Parathyroid adenoma (tissue), 2 donors: ENCODE measurements around the gene ABCA6.

Experiments used
- H2AFZ ChIP-seq: fragments of 300-600 bp; sonication (generic); one replicate; pipeline ENCODE4 v1.7.0; 2017; ENCODE audit warnings: antibody characterized with exemption, mild to moderate bottlenecking
- H3K27ac ChIP-seq: fragments of 300-600 bp; sonication (generic); one replicate; pipeline ENCODE4 v1.7.0; 2017
- H3K27me3 ChIP-seq: fragments of 300-600 bp; sonication (generic); one replicate; pipeline ENCODE4 v1.7.0; 2017; ENCODE audit warnings: low read length; ENCODE audit not compliant: control insufficient read depth, insufficient read depth
- H3K36me3 ChIP-seq: fragments of 300-600 bp; sonication (generic); one replicate; pipeline ENCODE4 v1.7.0; 2017; ENCODE audit warnings: low read length; ENCODE audit not compliant: control insufficient read depth, insufficient read depth
- H3K4me1 ChIP-seq: fragments of 300-600 bp; sonication (generic); one replicate; pipeline ENCODE4 v1.7.0; 2017; ENCODE audit warnings: control low read depth
- H3K4me2 ChIP-seq: fragments of 300-600 bp; sonication (generic); one replicate; pipeline ENCODE4 v1.7.0; 2017; ENCODE audit warnings: low read length
- H3K4me3 ChIP-seq: fragments of 300-600 bp; sonication (generic); one replicate; pipeline ENCODE4 v1.7.0; 2017; ENCODE audit warnings: low read depth, low read length
- H3K79me2 ChIP-seq: fragments of 300-600 bp; sonication (generic); one replicate; pipeline ENCODE4 v1.7.0; 2017; ENCODE audit warnings: control low read depth
- H3K9ac ChIP-seq: fragments of 300-600 bp; sonication (generic); one replicate; pipeline ENCODE4 v1.7.0; 2017; ENCODE audit warnings: mild to moderate bottlenecking
- H3K9me3 ChIP-seq: fragments of 300-600 bp; sonication (generic); one replicate; pipeline ENCODE4 v1.7.0; 2017; ENCODE audit warnings: low read length; ENCODE audit not compliant: control insufficient read depth
- CTCF ChIP-seq: fragments of 300-600 bp; sonication (generic); IDR thresholded peaks from one replicate; pipeline ENCODE4 v1.7.0; 2017; ENCODE audit warnings: antibody characterized with exemption, mild to moderate bottlenecking
- donor health status: primary hyperparathyroidism.

ABCA6 gene

GRCh38 chr17:69044371-69044770, 97.3 kb downstream of the ABCA6 start:
- Histone ChIP-seq H3K9ac (no peak overlapping the region), H3K36me3 (no peaks in the 10 kb centered on the region), H3K4me2 (no peak overlapping the region), H3K27ac (no peak overlapping the region), H3K79me2 (no peaks in the 10 kb centered on the region), H3K4me3 (no peak overlapping the region), H3K4me1 (no peaks in the 10 kb centered on the region), H3K9me3 (no peaks in the 10 kb centered on the region), H2AFZ (no peak overlapping the region), H3K27me3 (no peaks in the 10 kb centered on the region)
- no peak for TF ChIP-seq CTCF

- Histone ChIP-seq H3K9ac (no peak overlapping the region), H3K4me3 (no peak overlapping the region), H3K9me3 (no peaks in the 10 kb centered on the region), H3K27ac (no peak overlapping the region), H3K36me3 (no peaks in the 10 kb centered on the region), H2AFZ (no peak overlapping the region), H3K79me2 (no peaks in the 10 kb centered on the region), H3K27me3 (no peaks in the 10 kb centered on the region), H3K4me2 (no peak overlapping the region), H3K4me1 (no peaks in the 10 kb centered on the region)
- no peak for TF ChIP-seq CTCF
These were observed 98.5 kb downstream of the ABCA6 start for GRCh38 chr17:69043098-69043734.

DNA sequence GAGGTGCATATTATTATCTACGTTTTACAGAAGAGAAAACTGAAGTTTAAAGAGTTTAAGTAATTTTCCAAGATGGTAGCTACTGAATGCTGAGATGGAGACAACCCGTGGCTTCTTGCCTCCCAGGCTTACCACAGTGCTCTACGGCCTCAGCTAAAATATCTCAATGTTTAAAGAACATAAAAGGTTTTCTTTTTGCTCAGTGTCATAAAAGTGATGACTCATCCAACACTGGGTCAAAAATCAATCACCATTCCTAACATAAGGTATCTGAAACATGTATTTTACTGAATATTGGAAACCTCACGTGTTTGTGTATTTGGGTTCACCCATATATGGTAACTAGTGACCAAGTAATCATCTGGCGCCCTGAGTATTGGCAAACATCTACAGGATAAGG, 99.4 kb downstream of the ABCA6 start:
- no peak overlapping the region for H3K9ac ChIP-seq
- H3K4me3 ChIP-seq, result no peak overlapping the region
- H3K79me2 ChIP-seq, result no peaks in the 10 kb centered on the region
- no peak for TF ChIP-seq CTCF
- H3K4me2 ChIP-seq, result no peak overlapping the region
- no peaks in the 10 kb centered on the region for H3K27me3 ChIP-seq
- no peak overlapping the region for H2AFZ ChIP-seq
- H3K27ac ChIP-seq, result no peak overlapping the region
- H3K9me3 ChIP-seq, result no peaks in the 10 kb centered on the region
- no peaks in the 10 kb centered on the region for H3K36me3 ChIP-seq
- H3K4me1 ChIP-seq, result no peaks in the 10 kb centered on the region

DNA sequence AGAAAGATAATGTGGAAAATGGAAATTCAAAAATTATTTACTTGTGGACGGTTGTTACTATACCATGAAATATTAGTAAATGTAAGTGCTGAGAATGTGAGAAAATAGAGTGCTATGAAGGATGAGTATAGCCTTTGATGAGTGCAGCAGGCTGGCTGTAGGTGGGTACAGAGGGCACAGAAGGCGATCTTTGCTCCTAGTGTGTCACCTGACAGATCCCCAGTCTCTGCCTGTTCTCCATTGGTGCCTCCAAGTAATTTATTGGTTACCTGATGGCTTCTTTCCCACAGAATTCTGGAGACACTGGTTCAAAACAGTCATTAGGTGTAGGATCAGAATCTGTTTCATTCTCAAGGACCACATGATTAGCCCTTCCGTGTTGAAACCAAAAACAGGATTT, 109.9 kb downstream of the ABCA6 start:
- Histone ChIP-seq H2AFZ (no peak overlapping the region), H3K9me3 (no peaks in the 10 kb centered on the region), H3K4me3 (no peak overlapping the region), H3K4me2 (no peak overlapping the region), H3K9ac (no peak overlapping the region), H3K27ac (no peak overlapping the region), H3K36me3 (no peaks in the 10 kb centered on the region), H3K79me2 (no peaks in the 10 kb centered on the region), H3K4me1 (no peaks in the 10 kb centered on the region), H3K27me3 (no peaks in the 10 kb centered on the region)
- TF ChIP-seq CTCF, result no peak

GRCh38 chr17:69030169-69030568, 111.5 kb downstream of the ABCA6 start:
- H3K36me3 ChIP-seq, result no peaks in the 10 kb centered on the region
- H3K9me3 ChIP-seq, result no peaks in the 10 kb centered on the region
- H3K79me2 ChIP-seq, result no peaks in the 10 kb centered on the region
- H3K27ac ChIP-seq, result no peak overlapping the region
- no peak for TF ChIP-seq CTCF
- no peak overlapping the region for H3K4me3 ChIP-seq
- H3K4me1 ChIP-seq, result no peaks in the 10 kb centered on the region
- H3K9ac ChIP-seq, result no peak overlapping the region
- H2AFZ ChIP-seq, result no peak overlapping the region
- no peaks in the 10 kb centered on the region for H3K27me3 ChIP-seq
- H3K4me2 ChIP-seq, result no peak overlapping the region
